Prostate gland (tissue), 2 donors: ENCODE data around the gene ARHGAP27. TPM values are rescaled to one million over a fixed set of nuclear protein-coding genes. Genes with fewer than 3 reads are reported as not detected.

Experiments used
- DNase-seq: peaks from one replicate; pipeline ENCODE4 v3.0.0-alpha.2; 2019; ENCODE audit warnings: low spot score
- H3K27ac ChIP-seq, 2 donors: fragments of 200-600 bp; sonication (generic); 2 replicates each; pipeline ENCODE4 v1.5.1; 2017 to 2019
- H3K27me3 ChIP-seq: fragments of 200-600 bp; sonication (generic); replicated peaks from 2 replicates; pipeline ENCODE4 v1.5.1; 2019; ENCODE audit not compliant: insufficient read depth
- H3K36me3 ChIP-seq, 2 donors: fragments of 200-600 bp; sonication (generic); 1 replicate in 1 of 2; 2 replicates in 1 of 2; pipeline versions ENCODE4 v1.5.1 to v1.8.1; 2017 to 2019
- H3K4me1 ChIP-seq: fragments of 200-600 bp; sonication (generic); replicated peaks from 2 replicates; pipeline ENCODE4 v1.5.1; 2019
- H3K4me3 ChIP-seq, 2 donors: fragments of 200-600 bp; sonication (generic); 2 replicates each; pipeline ENCODE4 v1.5.1; 2017 to 2019
- H3K9me3 ChIP-seq: fragments of 200-600 bp; sonication (generic); 2 replicates; pipeline ENCODE4 v1.5.1; 2017
- POLR2A ChIP-seq: fragments of 450-650 bp; IDR thresholded peaks from one replicate; pipeline ENCODE4 v1.6.1; 2016; ENCODE audit warnings: antibody characterized with exemption, mild to moderate bottlenecking
- POLR2AphosphoS5 ChIP-seq: sonication (generic); formaldehyde crosslinking; IDR thresholded peaks from one replicate; pipeline ENCODE4 v1.6.1; 2017; ENCODE audit warnings: antibody characterized with exemption
- WGBS: methylation state at CpG from one replicate; pipeline ENCODE4 v1.1.5; 2018; 5-methylcytosine and 5-hydroxymethylcytosine counted together
- intact Hi-C: fragments of 100-400 bp; cut with DNase I; formaldehyde crosslinking; loops from one replicate; pipeline ENCODE4 v1.14.2; 2022
- total RNA-seq, 2 donors: library from RNA; depleted of rRNA; stranded (reverse); fragments of >200 nt; gene quantifications; one replicate each; pipeline ENCODE4 v1.1.0, GENCODE V29; 2016
- TF ChIP-seq, protein P1 (sequence below), 4 experiments: fragments of 200-600 bp in 2 of 4; fragments of 450-650 bp in 2 of 4; sonication (generic) in 2 of 4; IDR thresholded peaks; 1 replicate in 3 of 4; 2 replicates in 1 of 4; pipeline ENCODE4 v1.5.1; 2016 to 2019; ENCODE audit warnings: antibody characterized with exemption in 4 of 4, mild to moderate bottlenecking in 2 of 4, moderate library complexity in 2 of 4

ARHGAP27 gene
- total RNA-seq, 2 donors from 2014 or later, result 37.9 to 39.9 TPM

DNA sequence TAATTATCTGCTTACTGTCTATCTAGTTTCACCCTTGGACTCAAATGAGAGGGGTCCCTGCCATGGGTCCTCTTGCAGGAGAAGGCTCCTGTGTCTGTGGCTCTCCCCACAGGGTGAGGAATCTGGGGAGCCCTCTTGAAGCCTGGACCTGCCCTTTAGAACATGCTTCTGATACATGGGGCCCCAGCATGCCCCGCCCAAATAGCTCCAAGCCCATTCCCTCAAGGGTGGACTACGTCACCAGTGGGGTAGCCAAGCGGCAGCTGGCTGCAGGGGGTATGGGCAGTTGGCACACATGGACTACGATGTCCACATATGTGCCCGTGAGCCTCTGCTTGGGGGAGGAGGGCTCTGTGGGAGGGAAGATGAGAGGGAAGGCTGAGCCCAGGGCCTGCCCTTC lies 39.3 kb downstream of the ARHGAP27 start:
- Histone ChIP-seq H3K4me3 (no peak overlapping the region), H3K27me3 (no peaks in the 10 kb centered on the region), H3K36me3 (no peaks in the 10 kb centered on the region), H3K27ac (no peak overlapping the region), H3K9me3 (no peaks in the 10 kb centered on the region), H3K4me1 (no peaks in the 10 kb centered on the region)
- TF ChIP-seq POLR2AphosphoS5, result no peak
- no peak for TF ChIP-seq POLR2A
- TF ChIP-seq, protein P1, sequence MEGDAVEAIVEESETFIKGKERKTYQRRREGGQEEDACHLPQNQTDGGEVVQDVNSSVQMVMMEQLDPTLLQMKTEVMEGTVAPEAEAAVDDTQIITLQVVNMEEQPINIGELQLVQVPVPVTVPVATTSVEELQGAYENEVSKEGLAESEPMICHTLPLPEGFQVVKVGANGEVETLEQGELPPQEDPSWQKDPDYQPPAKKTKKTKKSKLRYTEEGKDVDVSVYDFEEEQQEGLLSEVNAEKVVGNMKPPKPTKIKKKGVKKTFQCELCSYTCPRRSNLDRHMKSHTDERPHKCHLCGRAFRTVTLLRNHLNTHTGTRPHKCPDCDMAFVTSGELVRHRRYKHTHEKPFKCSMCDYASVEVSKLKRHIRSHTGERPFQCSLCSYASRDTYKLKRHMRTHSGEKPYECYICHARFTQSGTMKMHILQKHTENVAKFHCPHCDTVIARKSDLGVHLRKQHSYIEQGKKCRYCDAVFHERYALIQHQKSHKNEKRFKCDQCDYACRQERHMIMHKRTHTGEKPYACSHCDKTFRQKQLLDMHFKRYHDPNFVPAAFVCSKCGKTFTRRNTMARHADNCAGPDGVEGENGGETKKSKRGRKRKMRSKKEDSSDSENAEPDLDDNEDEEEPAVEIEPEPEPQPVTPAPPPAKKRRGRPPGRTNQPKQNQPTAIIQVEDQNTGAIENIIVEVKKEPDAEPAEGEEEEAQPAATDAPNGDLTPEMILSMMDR (IDR thresholded peaks at IDR 0.05), result no peak
- intact Hi-C loops, result no loop called here
- DNase-seq, result no peak
- 95% methylated on average over 5 of the region's 5 CpGs for WGBS

DNA sequence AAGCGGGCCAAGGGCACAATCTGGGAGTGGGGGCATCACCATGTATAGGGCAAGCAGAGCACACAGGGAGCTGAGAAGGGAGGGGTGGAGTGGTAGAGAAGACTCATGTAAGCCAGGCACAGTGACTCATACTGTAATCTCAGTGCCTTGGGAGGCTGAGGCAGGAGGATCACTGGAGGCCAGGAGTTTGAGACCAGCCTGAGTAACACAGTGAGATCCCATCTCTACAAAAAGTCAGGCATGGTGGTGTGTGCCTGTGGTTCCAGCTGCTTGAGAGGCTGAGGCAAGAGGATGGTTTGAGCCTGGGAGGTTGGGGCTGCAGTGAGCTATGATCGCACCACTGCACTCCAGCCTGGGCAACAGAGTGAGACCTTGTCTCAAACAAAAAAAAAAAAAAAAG lies 40.8 kb downstream of the ARHGAP27 start:
- H3K27ac ChIP-seq, result no peak overlapping the region
- no peaks in the 10 kb centered on the region for H3K36me3 ChIP-seq
- intact Hi-C loops, result no loop called here
- no peaks in the 10 kb centered on the region for H3K27me3 ChIP-seq
- TF ChIP-seq POLR2AphosphoS5 (no peak), POLR2A (no peak)
- TF ChIP-seq, protein P1 (IDR thresholded peaks at IDR 0.05), result no peak
- DNase-seq, result no peak
- 83% methylated on average over 2 of the region's 2 CpGs for WGBS
- H3K4me3 ChIP-seq, result no peak overlapping the region
- H3K4me1 ChIP-seq, result no peaks in the 10 kb centered on the region
- H3K9me3 ChIP-seq, result no peaks in the 10 kb centered on the region

DNA sequence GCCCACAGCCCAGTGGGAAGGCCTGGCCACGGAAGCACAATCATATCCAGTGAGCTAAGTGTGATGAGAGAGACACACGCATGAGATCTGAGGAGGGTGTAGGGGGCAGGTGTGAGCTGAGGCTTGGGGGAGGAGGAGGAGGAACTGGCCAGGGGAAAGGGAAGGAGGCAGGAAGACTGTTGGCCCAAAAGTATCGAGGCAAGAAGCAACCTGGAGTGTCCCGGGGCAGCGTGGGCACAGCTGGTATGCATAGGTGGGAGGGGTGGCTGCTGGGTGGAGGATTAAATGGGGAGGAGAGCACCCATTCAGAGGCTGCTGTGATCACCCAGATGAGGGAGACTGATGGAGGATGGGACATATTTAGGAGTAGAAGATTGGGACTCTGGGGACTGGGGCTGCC lies 41.4 kb downstream of the ARHGAP27 start:
- DNase-seq, result no peak
- Histone ChIP-seq H3K4me1 (no peaks in the 10 kb centered on the region), H3K4me3 (no peak overlapping the region), H3K9me3 (no peaks in the 10 kb centered on the region), H3K27me3 (no peaks in the 10 kb centered on the region), H3K27ac (no peak overlapping the region), H3K36me3 (no peaks in the 10 kb centered on the region)
- TF ChIP-seq, protein P1 (IDR thresholded peaks at IDR 0.05), result no peak
- TF ChIP-seq POLR2A (no peak), POLR2AphosphoS5 (no peak)
- intact Hi-C loops, result no loop called here
- WGBS, result 35% methylated on average over 5 of the region's 5 CpGs

GRCh38 chr17:45389354-45389753 lies 43.3 kb downstream of the ARHGAP27 start:
- intact Hi-C loops, result no loop called here
- no peak for DNase-seq
- H3K27ac ChIP-seq, result no peak overlapping the region
- H3K9me3 ChIP-seq, result no peaks in the 10 kb centered on the region
- H3K27me3 ChIP-seq, result no peaks in the 10 kb centered on the region
- H3K4me3 ChIP-seq, result no peak overlapping the region
- H3K36me3 ChIP-seq, result no peaks in the 10 kb centered on the region
- WGBS, result 57% methylated on average over 3 of the region's 3 CpGs
- H3K4me1 ChIP-seq, result no peaks in the 10 kb centered on the region
- TF ChIP-seq POLR2A (no peak), POLR2AphosphoS5 (no peak)
- TF ChIP-seq, protein P1 (IDR thresholded peaks at IDR 0.05), result no peak

DNA sequence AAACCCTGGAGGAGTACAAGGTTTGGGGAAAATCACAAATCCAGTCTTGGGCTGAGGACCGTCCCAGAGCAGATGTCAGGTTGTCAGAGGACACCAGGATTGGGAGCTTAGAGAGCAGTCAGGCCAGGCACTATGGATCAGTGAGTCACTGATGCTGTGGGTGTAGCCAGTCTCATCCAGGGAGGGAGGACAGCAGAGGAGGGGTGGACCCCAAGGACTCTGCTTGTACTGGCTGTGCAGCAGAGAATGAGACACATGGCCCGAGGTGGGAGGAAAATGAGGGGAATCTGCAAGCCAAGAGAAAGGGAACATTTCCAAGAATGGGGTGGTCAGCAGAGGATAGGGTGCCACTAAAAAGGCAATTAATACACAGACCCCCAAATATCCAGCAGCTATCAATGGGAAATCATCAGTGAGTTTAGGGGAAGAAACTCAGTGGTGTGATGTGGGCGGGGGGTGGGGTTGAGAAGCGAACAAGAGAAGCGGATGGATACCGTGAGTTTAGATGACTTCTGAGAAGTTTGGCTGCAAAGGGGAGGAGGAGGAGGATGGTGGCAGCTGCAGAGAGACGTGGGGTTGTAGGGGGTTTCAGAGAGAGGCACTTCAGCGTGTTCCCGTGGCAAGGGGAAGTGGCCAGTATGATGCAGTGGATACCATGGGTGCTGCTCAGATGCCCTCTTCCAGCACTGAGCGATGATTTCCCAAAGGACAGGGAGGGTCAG lies 43.9 kb downstream of the ARHGAP27 start:
- no peaks in the 10 kb centered on the region for H3K27me3 ChIP-seq
- no peak overlapping the region for H3K27ac ChIP-seq
- DNase-seq, result no peak
- intact Hi-C loops, result no loop called here
- no peaks in the 10 kb centered on the region for H3K36me3 ChIP-seq
- no peaks in the 10 kb centered on the region for H3K4me1 ChIP-seq
- no peak for TF ChIP-seq POLR2AphosphoS5
- TF ChIP-seq, protein P1 (IDR thresholded peaks at IDR 0.05), result no peak
- WGBS, result 68% methylated on average over 10 of the region's 10 CpGs
- H3K4me3 ChIP-seq, result no peak overlapping the region
- no peaks in the 10 kb centered on the region for H3K9me3 ChIP-seq
